HG02623 (cell line): ENCODE results near the gene MIOX.
A peak's percentile ranks its signal among the peaks of the same experiment; 100 is the strongest.

Experiments
- ATAC-seq: cut with Tn5 transposase; IDR thresholded peaks from one replicate; pipeline ENCODE4 v1.9.1; 2021; ENCODE audit warnings: moderate library complexity; ENCODE audit not compliant: unreplicated experiment

The MIOX gene

DNA sequence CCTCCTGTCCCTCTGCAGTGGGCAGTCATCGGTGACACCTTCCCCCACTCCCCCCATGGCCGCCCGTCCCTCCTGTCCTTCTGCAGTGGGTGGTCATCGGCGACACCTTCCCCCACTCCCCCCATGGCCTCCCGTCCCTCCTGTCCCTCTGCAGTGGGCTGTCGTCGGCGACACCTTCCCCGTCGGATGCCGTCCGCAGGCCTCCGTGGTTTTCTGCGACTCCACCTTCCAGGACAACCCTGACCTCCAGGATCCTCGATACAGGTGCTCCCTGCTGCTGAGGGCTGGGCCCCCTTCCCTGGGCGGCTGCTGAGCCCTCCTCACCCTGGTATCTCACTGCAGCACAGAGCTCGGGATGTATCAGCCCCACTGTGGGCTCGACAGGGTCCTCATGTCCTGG lies 2.2 kb downstream of the MIOX start:
- no peak for ATAC-seq

DNA sequence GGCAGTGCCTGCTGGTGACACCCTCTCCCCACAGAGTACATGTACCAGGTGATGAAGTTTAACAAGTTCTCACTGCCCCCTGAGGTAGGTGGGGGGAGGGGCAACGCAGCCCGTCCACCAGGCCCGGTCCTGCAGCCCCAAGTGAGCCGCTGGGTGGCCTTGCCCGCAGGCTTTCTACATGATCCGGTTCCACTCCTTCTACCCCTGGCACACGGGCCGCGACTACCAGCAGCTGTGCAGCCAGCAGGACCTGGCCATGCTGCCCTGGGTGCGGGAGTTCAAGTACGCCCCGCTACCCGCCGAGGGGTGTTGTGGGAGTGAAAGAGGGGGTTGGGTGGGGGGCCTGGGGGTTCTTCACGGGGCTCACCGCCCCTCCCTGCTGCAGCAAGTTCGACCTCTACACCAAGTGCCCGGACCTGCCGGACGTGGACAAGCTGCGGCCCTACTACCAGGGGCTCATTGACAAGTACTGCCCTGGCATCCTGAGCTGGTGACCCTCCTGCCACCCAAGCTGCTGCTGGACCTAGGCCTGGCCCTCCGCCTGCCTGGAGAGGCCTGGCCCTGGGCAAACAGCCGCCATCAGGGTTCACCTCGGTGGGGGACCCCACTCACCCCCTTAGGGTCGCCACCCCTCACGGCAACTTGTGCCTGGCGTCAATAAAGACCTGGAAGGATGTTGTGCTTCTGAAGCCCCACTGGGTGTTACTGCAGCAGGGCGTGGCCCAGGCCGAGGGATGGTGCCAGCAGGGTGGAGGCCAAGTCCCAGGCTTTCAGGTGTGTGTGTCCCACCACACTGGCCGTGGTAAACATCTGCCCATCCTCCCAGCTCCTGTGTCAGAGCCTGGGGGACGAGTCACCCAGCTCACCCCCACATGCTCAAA lies 2.9 kb downstream of the MIOX start:
- no peak for ATAC-seq

DNA sequence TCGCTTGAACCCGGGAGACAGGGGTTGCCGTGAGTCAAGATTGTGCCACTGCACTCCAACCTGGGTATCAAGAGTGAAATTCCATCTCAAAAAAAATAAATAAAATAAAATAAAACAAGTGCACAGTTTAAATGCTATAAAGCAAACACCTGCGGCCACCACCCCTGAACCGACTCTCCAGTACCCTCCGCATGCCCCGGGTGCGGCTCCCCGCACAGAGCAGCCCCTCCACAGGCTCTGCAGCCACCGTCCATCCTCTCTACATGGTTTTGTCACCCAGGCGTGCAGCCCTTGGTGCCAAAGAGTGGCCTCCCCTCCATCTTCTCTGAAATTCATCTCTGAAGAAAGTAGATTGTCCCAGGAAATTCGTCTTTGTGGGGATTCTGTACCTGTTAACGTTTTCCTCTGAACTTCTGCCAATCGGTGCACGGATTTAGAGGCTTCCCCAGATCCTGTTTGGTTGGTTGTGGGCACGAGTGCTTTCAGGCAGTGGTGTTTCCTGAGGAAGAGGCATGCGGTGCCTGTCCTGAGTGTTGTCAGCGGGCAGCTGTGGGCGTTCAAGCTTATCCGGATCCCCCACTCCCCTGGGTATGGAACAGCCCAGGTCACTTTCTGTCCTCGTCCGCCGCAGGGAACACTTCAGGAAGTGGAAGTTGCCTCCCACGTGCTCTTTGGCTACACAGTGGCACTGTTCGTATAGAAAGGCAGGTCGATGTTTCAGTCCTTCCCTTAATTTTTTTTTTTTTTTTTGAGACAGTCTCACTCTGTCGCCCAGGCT lies 4.1 kb downstream of the MIOX start:
- ATAC-seq, result no peak

DNA sequence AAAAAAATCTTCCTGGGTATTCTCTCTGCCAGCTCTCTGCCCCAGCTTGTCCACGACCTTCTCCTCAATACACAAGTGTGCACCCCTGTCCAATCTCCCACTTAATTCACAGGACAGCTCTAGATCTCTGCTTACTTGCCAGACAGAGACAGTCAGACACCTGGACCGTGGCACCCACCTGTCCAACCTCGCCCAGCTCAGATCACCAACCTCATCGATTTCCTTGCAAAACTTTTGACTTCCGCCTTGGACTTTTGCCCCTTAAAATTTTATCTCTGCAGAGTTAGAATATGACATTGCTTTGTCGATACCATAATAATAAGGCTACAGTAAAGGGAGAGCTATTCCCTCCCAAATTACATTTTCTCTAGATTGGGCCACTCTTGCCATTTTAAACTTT lies 10.4 kb downstream of the MIOX start:
- no peak for ATAC-seq

DNA sequence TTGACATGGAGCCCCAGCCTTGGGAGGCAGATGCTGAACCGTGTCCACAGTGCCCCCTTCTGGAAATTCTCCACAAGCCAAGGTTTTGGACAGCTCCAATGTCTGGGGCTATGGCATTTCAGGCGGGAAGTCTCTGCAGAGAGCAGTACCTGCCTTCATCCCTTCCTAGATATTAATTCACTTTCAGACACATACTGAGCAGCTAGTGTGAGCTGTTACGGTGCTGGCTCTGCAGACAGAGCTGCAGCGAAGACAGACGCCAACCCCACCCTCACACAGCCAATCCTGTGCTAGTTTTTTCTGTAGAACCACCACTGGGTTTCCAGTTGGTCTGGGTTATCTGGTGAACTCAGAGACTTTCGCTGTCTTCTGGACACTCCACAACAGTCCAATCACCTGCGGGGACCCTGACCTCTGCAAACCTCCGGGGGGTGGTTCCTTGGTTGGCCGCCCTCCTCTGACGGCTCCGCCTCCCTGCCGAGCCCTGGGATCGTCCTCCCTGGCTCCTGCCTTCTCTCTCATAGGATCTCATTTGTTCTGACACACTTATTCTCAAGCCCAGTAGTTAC lies 11.7 kb downstream of the MIOX start:
- ATAC-seq, result no peak

DNA sequence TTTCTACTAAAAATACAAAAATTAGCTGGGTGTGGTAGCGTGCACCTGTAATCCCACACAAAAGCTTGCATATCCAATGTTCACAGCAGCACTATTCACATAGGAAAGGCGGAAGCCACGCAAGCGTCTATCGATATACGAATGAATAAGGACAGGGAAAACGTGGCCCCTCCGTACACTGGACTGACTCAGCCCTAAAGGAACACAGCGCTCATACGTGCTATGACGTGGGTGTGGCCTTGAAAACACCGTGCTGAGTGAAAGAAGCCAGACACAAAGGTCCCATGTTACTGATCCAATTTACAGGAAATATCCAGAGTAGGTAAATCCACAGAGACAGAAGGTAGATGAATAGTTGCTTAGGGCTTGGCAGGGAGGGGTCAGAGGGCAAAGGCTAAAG lies 13.8 kb downstream of the MIOX start:
- ATAC-seq, result no peak

DNA sequence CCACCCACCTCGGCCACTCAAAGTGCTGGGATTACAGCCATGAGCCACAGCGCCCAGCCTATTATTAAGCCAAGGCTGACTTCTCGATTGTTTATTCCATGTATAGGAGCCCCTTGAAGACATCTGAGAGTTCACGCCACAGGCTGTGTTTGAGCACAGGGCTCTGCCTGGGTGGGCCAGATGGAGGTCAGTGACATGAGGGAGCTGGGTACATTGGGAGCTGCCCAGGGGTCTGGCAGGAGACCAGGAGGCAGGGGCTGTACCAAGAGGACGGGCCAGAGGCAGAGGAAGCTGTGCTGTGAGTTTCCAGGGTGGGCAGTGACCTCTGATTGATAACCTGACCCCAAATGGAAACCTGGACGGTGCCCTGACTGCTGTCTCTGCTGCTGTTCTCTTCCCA lies 15.4 kb downstream of the MIOX start:
- no peak for ATAC-seq

DNA sequence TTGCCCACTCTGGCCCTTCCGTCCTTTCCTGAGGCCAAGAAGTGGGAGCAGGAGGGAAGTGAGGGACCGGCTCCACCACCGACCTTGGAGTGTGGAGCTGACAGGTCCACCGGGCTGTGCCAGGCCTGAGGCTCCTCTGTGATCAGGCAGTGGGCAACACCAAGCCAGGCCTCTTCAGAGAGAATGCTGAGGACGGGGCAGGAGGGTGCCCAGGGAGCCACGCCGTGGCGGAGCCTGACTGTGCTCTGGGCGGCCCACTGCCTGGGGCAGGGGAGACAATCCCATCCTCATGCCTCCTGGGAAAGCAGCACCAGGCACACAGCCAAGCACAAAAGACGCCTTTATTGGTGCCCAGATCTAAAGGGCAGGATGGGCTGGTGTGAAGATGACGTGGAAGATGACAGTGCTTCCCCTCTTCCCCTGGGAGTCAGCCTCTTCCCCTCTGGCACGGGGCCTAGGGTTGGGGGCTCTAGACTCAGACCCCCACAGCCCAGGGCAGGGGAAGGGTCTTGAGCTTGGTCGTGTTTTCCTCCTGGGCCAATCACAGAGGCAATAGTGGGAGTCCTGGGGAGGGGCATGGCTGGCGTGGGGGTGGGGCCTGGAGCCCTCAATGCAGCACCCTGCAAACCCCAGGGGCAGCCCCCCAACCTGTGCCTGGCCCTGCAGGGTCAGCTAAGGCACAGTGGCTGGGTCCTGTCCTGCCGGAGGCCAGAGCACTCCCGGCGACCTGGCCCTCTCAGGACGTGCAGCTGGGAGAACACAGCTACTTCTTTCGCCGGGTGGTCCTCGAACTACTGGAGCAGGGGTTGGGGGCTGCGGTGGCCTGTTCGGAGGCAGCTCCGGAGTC lies 16.2 kb downstream of the MIOX start:
- no peak for ATAC-seq

DNA sequence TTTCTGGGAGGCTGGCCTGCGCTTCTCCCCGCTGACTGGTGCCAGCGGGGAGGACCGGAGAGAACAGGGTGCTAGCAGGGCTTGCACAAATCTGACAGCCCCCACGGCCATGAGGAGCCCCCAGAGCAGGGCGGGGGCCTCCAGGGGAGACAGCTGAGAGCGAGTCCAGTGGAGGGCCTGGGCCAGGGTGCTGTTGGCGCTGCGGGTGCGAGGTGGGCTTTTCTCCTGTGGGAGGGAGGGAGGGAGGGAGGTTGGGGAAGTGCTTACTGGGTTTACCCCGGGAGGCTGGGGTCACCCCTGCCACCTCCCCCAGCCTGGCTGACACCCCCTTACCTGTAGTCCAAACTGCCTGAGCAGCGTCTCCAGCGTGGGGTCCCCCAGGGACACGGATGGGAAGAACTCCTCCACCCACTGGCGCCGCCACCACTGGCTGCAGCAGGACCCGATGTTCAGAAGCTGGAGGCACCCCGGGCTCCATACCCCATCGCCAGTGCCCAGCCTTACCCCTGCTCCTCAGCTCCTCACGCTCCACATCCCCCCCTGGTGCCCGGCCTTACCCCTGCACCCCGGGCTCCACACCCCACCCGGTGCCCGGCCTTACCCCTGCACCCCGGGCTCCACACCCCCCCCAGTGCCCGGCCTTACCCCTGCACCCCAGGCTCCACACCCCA lies 17.0 kb downstream of the MIOX start:
- ATAC-seq, result no peak

DNA sequence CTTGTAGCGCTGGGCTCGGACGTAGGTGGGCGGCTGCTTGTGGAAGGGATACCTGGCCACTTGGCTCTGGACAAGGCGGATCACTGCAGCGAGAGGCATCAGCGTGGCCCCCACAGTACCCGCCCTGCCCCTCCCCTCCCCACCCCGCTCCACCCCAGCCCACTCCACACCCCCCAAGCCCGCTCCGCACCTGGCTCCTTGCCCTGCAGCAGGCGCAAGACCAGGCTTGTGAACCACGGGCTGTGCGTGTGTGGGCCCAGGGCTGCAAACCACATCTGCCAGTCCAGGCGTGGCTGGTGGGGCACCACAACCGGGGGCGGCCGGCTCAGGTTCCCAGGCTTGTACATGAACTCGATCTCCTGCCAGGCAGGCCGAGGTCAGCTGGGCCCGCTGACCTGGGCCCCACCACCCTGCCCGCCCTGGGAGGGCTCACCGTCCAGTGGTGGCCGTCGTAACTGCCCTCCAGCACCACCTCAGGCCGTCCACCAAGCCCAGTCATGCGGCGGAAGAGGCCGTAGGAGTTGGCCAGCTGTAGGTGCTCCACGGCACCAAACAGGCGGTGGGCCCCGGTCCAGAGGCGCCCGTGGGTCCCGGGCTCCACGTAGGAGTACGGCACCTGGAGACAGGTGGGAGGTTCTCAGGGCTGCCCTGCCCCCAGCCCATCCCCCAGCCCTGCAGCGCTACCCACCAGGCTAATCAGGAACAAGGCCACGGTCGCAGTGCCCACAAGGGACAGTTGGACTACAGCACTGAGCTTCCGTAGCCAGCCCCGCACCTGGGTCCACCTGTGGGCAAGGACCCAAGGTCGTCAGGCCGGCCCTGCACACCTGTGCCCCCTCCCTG lies 17.9 kb downstream of the MIOX start:
- no peak for ATAC-seq

DNA sequence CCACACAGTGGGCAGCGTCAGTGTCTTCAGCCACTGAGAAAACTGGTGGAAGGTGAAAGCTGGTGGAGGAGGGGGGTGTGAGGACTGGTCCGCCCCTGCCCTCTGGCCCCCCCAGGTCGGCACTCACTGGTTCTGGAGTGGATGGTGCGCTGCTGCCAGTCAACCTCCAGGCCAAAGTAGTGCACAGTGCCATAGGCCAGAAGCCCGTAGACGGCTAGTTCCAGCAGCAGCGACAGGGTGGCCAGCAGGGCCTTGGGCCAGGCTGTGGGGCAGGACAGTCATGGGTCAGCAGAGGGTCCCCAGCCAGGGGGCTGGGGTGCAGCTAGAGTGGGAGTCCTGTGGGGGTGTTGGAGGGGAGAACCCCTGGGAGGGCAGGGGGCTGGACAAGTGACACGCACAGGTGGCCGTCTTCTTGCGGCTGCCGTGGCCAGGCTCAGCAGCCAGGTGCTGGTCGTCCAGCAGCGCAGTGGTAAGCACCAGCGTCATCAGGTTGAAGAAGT lies 18.7 kb downstream of the MIOX start:
- no peak for ATAC-seq

DNA sequence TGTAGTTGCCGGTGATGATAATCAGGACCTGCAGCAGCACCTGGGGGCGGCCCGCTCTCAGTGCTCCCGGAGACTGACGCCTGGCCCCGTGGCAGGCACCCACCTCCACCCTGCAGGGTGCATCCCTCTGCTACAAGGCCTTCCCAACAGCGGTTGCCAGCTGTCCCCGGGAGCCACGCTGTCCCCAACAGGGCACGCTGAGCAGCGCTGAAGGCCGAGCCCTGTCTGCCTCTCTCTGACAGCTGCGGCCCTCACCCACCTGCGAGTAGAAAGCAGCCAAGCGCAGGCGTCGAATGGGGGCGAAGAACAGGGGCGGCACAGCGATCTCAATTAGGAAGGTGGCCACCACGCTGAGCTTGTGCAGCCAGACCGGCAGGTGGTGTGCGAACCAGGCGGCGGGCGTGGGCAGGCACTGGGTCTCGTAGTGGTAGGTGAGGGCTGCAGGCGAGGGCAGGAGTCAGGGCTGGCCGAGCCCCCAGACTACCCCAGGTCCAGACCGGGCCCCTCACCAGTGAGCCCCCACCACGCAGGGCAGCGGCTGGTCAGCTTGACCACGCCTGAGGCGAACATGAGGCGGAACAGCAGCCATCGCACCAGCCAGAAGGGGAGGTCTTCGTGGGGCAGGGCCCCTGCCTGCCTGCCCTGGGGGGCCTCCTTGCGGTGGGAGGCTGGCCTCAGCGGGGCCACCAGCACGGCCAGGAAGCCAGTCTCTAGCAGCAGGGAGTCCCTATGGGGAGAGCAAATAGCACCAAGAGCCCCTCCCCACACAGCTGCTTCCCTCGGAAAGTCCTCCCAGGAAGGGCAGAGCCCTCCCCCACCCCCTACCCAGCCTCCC lies 19.3 kb downstream of the MIOX start:
- ATAC-seq, result no peak

DNA sequence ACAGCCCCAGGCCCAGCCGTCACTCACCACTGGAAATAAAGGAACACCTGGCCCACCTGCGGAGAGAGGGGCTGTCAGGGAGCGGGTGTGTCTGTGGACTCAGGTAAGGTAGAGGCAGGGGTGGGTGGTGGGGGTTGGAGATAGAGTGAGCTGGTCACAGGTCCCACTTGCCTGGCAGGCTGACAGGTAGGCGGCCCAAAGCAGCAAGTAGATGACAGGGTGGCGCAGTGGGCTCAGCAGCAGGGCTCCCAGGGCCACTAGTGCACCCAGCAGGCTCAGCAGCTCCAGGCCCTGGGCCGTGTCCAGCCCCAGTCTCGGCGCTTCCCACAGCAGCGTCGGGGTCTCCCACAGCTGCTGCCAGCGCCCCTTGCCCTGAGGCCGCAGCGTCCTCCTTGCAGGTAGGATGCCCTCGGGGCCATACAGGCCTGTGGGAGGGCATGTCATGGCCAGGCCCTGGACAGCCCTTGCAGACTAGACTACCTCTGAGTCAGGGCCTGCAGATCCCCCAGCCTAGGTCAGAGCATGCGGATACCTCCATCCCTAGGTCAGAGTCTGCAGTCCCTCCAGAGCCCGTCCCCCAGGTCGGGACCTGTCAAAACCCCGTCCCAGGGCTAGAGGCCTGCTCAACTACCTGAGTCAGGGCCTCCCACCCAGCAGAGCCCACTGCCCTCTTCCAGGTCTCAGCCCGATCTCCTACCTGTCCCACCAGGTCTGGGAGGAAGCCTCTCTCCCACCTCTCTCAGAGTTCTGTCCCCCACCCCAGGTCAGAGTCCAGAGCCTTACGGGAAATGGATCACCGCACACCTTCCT lies 20.2 kb downstream of the MIOX start:
- ATAC-seq, result no peak

DNA sequence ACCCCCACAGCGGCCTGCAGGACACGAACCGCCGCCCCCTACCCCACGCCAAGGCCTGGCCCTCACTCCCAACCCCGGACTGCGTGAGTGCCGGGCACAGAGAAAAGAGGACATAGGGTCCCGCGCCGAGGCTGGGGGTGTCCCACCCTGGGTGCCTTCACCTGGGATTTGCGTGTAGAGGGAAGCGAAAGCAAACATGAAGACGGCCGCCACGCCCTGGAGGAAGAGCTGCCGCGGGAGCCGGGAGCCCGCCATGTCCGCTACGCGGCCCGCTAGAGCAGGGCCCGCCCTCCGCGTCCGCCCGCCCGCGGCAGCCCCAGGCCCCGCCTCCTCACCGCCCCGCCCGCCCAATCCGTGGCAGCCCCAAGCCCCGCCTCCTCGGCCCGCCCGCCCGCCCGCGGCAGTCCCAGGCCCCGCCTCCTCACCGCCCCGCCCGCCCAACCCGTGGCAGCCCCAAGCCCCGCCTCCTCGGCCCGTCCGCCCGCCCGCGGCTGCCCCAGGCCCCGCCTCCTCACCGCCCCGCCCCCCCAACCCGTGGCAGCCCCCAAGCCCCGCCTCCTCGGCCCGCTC lies 20.8 kb downstream of the MIOX start, which contains the start of gene LMF2:
TSS of gene LMF2 (minus strand) at position 282 of the 570 bp plus-strand sequence. CDS start at position 255, 27 bp downstream.
- peak; percentile 54 for ATAC-seq

DNA sequence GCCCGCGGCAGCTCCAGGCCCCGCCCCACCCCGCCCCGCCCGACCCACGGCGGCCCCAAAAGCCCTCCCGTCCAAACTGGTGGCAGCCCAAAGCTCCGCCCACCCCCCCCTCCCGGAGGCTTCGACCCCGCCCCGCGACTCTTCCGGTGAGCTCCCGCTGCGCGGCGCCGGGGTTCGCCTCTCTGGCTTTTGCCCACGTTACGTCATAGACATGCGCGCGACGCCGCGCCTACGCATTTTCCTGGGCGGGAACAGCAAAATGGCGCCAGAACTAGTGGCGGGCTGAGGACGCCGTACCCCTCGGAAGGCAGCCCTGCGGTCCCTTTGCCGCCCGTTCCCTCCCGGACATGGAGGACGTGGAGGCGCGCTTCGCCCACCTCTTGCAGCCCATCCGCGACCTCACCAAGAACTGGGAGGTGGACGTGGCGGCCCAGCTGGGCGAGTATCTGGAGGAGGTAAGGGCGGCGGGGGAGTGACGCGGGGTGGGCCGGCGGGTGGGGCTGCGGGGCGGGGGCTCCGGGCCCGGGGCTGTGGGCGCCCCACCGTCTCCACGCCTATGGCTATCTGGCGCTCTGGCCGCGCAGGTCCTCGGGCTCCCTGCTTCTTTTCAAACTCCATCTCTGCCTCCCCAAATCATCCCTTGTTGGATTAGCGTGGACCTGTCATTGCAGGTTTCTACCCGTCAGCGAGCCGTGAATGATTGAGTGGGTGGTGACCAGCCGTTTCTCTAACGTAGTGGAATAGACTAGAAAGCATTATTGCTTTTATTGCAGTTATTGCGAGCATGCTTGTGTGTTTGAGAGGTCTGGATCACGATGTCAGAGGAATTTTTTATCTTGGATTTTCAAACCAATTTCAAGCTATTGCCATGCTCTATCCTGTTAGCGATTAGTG lies 21.6 kb downstream of the MIOX start, which contains the start of gene NCAPH2:
TSS of gene NCAPH2 (plus strand) at position 234 of the 894 bp plus-strand sequence. CDS start at position 348, 114 bp downstream.
- peak; percentile 55 for ATAC-seq

DNA sequence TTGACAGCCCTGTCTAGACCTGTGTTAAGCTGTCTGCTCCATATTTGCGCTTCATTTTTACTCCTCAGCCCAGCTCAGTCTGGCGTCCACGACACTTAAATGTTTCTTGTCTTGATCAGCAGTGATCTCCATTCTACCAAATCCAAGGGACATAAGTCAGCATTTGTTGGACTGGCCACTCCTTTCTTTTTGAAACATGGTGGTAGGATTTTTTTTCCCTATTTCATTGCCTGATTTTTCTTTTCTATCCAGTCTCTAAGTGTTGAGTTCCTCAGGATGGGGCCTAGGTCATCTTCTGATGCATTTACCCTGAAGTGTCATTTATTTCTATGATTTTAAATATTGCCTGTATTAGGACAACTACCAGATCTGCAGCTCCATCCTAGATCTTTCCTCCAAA lies 22.2 kb downstream of the MIOX start:
- ATAC-seq, result no peak
